ENCODE measurements around the gene ERMAP. TPM values are rescaled to one million over a fixed set of nuclear protein-coding genes. Genes with fewer than 3 reads are reported as not detected.
A peak's percentile ranks its signal among the peaks of the same experiment; 100 is the strongest.

The ERMAP gene
- total and polyA plus RNA-seq, 9 of the 15 experiments (the other 6 are each of a cell fraction or from before 2014, with no cell fraction given): 8.0 to 31.4 (median 22.5) TPM

DNA sequence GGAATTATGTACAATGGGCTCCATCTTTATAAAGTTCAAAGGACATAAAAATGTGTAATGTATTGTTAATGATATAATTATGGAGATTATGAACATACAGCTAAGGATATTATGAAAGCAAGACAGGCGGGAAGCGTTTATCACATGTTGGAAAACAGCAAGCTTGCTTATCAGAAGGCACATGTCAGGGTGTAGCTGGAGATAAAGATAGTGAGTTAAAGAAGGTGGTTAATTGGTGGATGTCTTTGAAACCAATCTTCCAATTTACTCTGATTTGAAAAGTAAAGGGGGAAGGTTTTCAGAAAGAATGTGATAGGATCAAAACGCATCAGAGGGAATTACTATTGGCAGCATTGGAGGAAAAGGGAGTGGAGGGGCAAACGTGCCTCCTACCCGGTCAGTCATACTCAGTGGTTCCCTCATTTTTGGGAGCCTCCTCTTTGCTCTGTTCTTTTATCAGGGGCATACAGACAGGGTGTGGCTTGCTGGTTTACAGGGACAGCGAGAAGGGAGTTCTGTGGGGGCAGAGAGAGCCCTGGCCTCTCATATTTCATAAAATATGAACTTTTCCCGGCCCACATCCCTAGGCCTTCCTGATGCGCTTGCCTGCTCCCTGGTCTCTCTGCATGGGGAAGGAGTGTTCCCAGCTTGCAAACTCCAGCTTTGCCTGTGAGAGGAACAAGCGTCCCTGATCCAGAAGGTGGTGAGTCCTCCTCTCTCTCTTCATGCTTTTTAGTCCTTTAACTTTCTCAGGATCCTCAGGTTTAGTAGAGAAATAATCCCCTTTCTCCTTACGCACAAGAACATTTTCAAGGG is 8.3 kb downstream of the ERMAP start (continued):
- TF ChIP-seq, protein P1, sequence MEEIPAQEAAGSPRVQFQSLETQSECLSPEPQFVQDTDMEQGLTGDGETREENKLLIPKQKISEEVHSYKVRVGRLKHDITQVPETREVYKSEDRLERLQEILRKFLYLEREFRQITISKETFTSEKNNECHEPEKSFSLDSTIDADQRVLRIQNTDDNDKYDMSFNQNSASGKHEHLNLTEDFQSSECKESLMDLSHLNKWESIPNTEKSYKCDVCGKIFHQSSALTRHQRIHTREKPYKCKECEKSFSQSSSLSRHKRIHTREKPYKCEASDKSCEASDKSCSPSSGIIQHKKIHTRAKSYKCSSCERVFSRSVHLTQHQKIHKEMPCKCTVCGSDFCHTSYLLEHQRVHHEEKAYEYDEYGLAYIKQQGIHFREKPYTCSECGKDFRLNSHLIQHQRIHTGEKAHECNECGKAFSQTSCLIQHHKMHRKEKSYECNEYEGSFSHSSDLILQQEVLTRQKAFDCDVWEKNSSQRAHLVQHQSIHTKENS (CRISPR knock-in tag; IDR thresholded peaks at IDR 0.05): no peak
- TF ChIP-seq SNRNP70 (optimal IDR thresholded peaks at IDR 0.05; ENCODE audit: low read depth, low read length): no peak
- TF ChIP-seq FOXK2 (conservative IDR thresholded peaks at IDR 0.05 in 1 of 2, IDR thresholded peaks at IDR 0.05 in 1 of 2; ENCODE audit: low read depth in 2 of 2): peak in 1 of 2 experiments; percentile 70; a peak in 2 of 4 replicates
- no peak for TF ChIP-seq ZNF408 (CRISPR knock-in tag; IDR thresholded peaks at IDR 0.05; ENCODE audit: low read depth)
- TF ChIP-seq NFE2 (IDR thresholded peaks at IDR 0.05; ENCODE audit: low read depth): peak; percentile 15; the same call in 1 of the 2 replicates
- peak; percentile 9; the same call in 1 of the 2 replicates for TF ChIP-seq JUN (IDR thresholded peaks at IDR 0.05; ENCODE audit: borderline replicate concordance, low read depth, low read length)
- TF ChIP-seq JUN (CRISPR knock-in tag; IDR thresholded peaks at IDR 0.05; ENCODE audit: borderline replicate concordance): no peak
- TF ChIP-seq BCOR (IDR thresholded peaks at IDR 0.05): peak; percentile 94
- no peak for TF ChIP-seq ZBTB1 (CRISPR knock-in tag; IDR thresholded peaks at IDR 0.05; ENCODE audit: borderline replicate concordance, low read depth)
- TF ChIP-seq, protein P2, sequence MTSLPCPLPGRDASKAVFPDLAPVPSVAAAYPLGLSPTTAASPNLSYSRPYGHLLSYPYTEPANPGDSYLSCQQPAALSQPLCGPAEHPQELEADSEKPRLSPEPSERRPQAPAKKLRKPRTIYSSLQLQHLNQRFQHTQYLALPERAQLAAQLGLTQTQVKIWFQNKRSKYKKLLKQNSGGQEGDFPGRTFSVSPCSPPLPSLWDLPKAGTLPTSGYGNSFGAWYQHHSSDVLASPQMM (CRISPR knock-in tag; IDR thresholded peaks at IDR 0.05): no peak
- TF ChIP-seq ZKSCAN3 (CRISPR knock-in tag; IDR thresholded peaks at IDR 0.05): no peak
- no peak for TF ChIP-seq XRCC4 (IDR thresholded peaks at IDR 0.05; ENCODE audit: extremely low read depth, insufficient read depth, insufficient read length)
- TF ChIP-seq, protein P3, sequence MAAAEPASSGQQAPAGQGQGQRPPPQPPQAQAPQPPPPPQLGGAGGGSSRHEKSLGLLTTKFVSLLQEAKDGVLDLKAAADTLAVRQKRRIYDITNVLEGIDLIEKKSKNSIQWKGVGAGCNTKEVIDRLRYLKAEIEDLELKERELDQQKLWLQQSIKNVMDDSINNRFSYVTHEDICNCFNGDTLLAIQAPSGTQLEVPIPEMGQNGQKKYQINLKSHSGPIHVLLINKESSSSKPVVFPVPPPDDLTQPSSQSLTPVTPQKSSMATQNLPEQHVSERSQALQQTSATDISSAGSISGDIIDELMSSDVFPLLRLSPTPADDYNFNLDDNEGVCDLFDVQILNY (CRISPR knock-in tag; IDR thresholded peaks at IDR 0.05): no peak
- TF ChIP-seq, protein P4, sequence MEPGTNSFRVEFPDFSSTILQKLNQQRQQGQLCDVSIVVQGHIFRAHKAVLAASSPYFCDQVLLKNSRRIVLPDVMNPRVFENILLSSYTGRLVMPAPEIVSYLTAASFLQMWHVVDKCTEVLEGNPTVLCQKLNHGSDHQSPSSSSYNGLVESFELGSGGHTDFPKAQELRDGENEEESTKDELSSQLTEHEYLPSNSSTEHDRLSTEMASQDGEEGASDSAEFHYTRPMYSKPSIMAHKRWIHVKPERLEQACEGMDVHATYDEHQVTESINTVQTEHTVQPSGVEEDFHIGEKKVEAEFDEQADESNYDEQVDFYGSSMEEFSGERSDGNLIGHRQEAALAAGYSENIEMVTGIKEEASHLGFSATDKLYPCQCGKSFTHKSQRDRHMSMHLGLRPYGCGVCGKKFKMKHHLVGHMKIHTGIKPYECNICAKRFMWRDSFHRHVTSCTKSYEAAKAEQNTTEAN (CRISPR knock-in tag; IDR thresholded peaks at IDR 0.05): no peak
- TF ChIP-seq MYC (IDR thresholded peaks at IDR 0.05; ENCODE audit: low read depth, low read length): peak; percentile 92
- no peak for TF ChIP-seq MYC (CRISPR knock-in tag; IDR thresholded peaks at IDR 0.05; ENCODE audit: borderline replicate concordance, low read depth)
- TF ChIP-seq SMARCE1 (IDR thresholded peaks at IDR 0.05): peak; percentile 99
- TF ChIP-seq, protein P5, sequence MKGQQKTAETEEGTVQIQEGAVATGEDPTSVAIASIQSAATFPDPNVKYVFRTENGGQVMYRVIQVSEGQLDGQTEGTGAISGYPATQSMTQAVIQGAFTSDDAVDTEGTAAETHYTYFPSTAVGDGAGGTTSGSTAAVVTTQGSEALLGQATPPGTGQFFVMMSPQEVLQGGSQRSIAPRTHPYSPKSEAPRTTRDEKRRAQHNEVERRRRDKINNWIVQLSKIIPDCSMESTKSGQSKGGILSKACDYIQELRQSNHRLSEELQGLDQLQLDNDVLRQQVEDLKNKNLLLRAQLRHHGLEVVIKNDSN (CRISPR knock-in tag; IDR thresholded peaks at IDR 0.05): no peak
- TF ChIP-seq, protein P6, sequence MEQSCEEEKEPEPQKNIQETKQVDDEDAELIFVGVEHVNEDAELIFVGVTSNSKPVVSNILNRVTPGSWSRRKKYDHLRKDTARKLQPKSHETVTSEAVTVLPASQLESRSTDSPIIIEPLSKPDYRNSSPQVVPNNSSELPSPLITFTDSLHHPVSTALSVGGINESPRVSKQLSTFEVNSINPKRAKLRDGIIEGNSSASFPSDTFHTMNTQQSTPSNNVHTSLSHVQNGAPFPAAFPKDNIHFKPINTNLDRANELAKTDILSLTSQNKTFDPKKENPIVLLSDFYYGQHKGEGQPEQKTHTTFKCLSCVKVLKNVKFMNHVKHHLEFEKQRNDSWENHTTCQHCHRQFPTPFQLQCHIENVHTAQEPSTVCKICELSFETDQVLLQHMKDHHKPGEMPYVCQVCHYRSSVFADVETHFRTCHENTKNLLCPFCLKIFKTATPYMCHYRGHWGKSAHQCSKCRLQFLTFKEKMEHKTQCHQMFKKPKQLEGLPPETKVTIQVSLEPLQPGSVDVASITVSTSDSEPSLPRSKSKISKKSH (CRISPR knock-in tag; IDR thresholded peaks at IDR 0.05): no peak
- no peak for TF ChIP-seq FIP1L1 (IDR thresholded peaks at IDR 0.05; ENCODE audit: low read depth, low read length, poor library complexity, severe bottlenecking)
- TF ChIP-seq, protein P7, sequence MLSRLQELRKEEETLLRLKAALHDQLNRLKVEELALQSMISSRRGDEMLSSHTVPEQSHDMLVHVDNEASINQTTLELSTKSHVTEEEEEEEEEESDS (CRISPR knock-in tag; IDR thresholded peaks at IDR 0.05): no peak
- no peak for TF ChIP-seq ZNF717 (CRISPR knock-in tag; IDR thresholded peaks at IDR 0.05)

Data from K562 (cell line).